ENCODE measurements around the gene ASS1. TPM values are rescaled to one million over a fixed set of nuclear protein-coding genes. Genes with fewer than 3 reads are reported as not detected.

Gene ASS1
- total RNA-seq, 1 donor from 2014 or later = 1.6 TPM

DNA sequence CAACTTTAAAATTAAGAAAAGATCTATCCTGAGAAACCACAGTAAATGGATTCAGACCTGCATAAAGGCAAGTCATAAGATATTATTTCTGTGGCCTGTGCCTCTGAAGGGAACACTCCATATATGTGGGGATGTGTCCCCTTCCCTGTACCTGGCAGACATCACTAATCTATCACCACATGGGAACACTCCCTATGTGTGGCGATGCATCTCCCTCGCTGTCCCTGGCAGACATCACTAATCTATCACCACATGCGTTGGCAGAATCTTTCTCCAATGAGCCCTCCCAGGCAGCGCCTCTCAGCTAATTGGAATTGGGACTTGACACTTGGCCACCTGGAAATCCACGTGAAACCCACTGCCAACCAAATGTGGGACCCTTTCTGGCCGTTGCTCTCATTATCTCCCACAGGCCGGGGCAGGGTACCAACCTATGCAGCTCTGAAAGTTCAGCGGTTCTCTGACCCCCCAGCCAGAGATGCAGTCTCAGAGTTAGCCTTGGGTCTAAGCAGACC lies 25.2 kb upstream of the ASS1 start:
- Mint-ChIP-seq H3K4me3 (no peak overlapping the region), H3K27ac (no peak overlapping the region), H3K9me3 (no peaks in the 10 kb centered on the region), H3K27me3 (no peaks in the 10 kb centered on the region), H3K4me1 (no peaks in the 10 kb centered on the region), H3K36me3 (ENCODE audit: low read depth) (no peaks in the 10 kb centered on the region)
- intact Hi-C loops (cut with micrococcal nuclease) = loop anchor here (5.0 kb wide), 1 partner anchor 177 kb away; no protein-coding TSS in a partner anchor
- ATAC-seq (ENCODE audit: low read depth) = no peak
- ChIA-PET POLR2A (interaction anchor here (0.7 kb wide), 1 partner anchor 169 kb away, joined by 8 read pairs; no protein-coding TSS in a partner anchor), CTCF (no interaction called here)
- no peak for DNase-seq
- TF ChIP-seq, protein P1, sequence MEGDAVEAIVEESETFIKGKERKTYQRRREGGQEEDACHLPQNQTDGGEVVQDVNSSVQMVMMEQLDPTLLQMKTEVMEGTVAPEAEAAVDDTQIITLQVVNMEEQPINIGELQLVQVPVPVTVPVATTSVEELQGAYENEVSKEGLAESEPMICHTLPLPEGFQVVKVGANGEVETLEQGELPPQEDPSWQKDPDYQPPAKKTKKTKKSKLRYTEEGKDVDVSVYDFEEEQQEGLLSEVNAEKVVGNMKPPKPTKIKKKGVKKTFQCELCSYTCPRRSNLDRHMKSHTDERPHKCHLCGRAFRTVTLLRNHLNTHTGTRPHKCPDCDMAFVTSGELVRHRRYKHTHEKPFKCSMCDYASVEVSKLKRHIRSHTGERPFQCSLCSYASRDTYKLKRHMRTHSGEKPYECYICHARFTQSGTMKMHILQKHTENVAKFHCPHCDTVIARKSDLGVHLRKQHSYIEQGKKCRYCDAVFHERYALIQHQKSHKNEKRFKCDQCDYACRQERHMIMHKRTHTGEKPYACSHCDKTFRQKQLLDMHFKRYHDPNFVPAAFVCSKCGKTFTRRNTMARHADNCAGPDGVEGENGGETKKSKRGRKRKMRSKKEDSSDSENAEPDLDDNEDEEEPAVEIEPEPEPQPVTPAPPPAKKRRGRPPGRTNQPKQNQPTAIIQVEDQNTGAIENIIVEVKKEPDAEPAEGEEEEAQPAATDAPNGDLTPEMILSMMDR (IDR thresholded peaks at IDR 0.05) = no peak

DNA sequence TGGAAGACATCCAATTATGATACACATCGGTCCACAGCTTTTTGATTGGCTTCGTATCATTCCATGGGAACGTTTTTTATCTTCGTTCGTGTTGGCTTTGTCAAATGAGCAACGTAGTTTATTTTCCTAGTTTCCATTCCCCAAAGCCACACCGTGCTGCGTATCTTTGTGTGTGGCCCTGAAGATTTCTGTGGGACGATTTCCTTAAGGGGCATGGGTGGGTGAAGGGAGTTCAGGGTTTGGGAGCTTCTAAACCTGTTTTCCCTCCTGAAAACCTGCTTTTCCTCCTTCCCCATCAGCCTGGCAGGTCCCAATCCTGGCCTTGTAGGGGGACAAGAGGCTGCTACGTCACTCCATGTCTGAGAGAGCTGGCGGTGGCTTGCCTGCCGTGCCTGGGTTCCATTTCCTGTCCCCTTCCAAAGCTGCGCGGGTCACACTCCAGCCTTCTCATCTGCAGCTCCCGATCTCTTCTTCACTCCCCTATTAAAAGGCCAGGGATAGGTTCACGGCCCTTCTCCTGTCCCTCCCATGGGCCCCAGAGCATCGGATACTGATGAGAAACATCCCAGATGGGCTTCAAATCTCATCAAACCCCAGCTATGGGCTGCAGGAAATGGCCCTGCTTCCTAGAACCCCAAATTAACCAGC lies 23.5 kb upstream of the ASS1 start:
- ChIA-PET CTCF (no interaction called here), POLR2A (no interaction called here)
- no peaks in the 10 kb centered on the region for H3K36me3 Mint-ChIP-seq (ENCODE audit: low read depth)
- ATAC-seq (ENCODE audit: low read depth) (no peak), DNase-seq (no peak)
- intact Hi-C loops (cut with micrococcal nuclease) = no loop called here
- TF ChIP-seq, protein P1 (IDR thresholded peaks at IDR 0.05) = no peak
- H3K27me3 Mint-ChIP-seq = peaks cover 3% of the 10 kb centered on the region
- H3K4me1 Mint-ChIP-seq = no peaks in the 10 kb centered on the region
- H3K27ac Mint-ChIP-seq = no peak overlapping the region
- no peaks in the 10 kb centered on the region for H3K9me3 Mint-ChIP-seq
- H3K4me3 Mint-ChIP-seq = no peak overlapping the region

- Mint-ChIP-seq H3K4me1 (no peaks in the 10 kb centered on the region), H3K4me3 (no peak overlapping the region), H3K27me3 (peaks cover 3% of the 10 kb centered on the region), H3K36me3 (ENCODE audit: low read depth) (no peaks in the 10 kb centered on the region), H3K27ac (no peak overlapping the region), H3K9me3 (no peaks in the 10 kb centered on the region)
- POLR2A ChIA-PET = no interaction called here
- DNase-seq (no peak), ATAC-seq (ENCODE audit: low read depth) (no peak)
- intact Hi-C loops (cut with micrococcal nuclease) = no loop called here
- TF ChIP-seq, protein P1 (IDR thresholded peaks at IDR 0.05) = no peak
- CTCF ChIA-PET = no interaction called here
These were observed 22.9 kb upstream of the ASS1 start for GRCh38 chr9:130421802-130422276.

DNA sequence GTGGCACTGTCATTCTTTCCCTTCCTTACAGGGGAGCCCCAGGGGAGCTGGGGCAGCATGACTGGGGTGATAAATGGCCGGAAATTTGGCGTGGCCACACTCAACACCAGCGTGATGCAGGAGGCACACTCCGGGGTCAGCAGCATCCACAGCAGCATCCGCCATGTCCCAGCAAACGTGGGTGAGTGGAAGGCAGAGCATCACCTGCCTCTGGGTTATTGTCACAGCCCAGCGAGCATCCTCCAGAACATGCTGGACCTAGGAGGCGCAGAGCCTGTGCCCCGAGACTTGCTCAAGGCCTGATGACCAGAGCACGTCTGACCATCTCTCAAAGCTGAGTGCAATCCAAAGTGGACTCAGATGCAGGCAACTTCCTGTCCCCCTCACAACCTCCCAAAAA lies 22.2 kb upstream of the ASS1 start:
- intact Hi-C loops (cut with micrococcal nuclease) = no loop called here
- H3K4me3 Mint-ChIP-seq = no peak overlapping the region
- TF ChIP-seq, protein P1 (IDR thresholded peaks at IDR 0.05) = no peak
- ATAC-seq (ENCODE audit: low read depth) = no peak
- no peaks in the 10 kb centered on the region for H3K4me1 Mint-ChIP-seq
- H3K36me3 Mint-ChIP-seq (ENCODE audit: low read depth) = no peaks in the 10 kb centered on the region
- no peaks in the 10 kb centered on the region for H3K9me3 Mint-ChIP-seq
- no peak overlapping the region for H3K27ac Mint-ChIP-seq
- ChIA-PET CTCF (no interaction called here), POLR2A (no interaction called here)
- H3K27me3 Mint-ChIP-seq = peaks cover 5% of the 10 kb centered on the region
- DNase-seq = no peak

DNA sequence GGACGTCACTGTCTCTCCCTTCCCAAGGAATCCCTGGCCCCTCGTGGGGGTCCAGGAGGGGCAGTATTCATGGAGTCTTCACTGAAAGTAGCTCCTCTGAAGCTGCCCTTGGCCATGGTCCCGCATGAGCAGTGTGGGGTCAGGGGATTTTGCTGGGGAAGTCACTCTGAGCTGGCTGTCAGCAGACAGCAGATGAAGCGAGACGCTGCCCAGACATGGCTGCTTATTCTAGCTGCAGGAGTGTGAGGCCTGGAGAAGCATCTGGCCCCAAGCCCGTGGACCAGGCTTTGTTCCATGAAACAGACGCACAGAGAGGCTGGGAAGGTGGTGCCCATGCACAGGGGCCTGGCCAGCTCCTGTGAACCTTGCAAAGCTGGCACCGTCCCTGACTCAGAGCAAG lies 21.5 kb upstream of the ASS1 start:
- POLR2A ChIA-PET = no interaction called here
- DNase-seq = no peak
- CTCF ChIA-PET = no interaction called here
- ATAC-seq (ENCODE audit: low read depth) = peak; percentile 31
- intact Hi-C loops (cut with micrococcal nuclease) = no loop called here
- peaks cover 5% of the 10 kb centered on the region for H3K27me3 Mint-ChIP-seq
- no peak overlapping the region for H3K27ac Mint-ChIP-seq
- H3K4me1 Mint-ChIP-seq = no peaks in the 10 kb centered on the region
- TF ChIP-seq, protein P1 (IDR thresholded peaks at IDR 0.05) = no peak
- H3K4me3 Mint-ChIP-seq = no peak overlapping the region
- no peaks in the 10 kb centered on the region for H3K36me3 Mint-ChIP-seq (ENCODE audit: low read depth)
- H3K9me3 Mint-ChIP-seq = no peaks in the 10 kb centered on the region
